CD4-positive, alpha-beta T cell (primary cell): ENCODE data around the gene PUS3. TPM values are rescaled to one million over a fixed set of nuclear protein-coding genes. Genes with fewer than 3 reads are reported as not detected.

Experiments used
- ATAC-seq: fragments of 200-7000 bp; cut with Tn5 transposase; one replicate; pipeline ENCODE4 v1.10.0; 2022; ENCODE audit warnings: mild to moderate bottlenecking; ENCODE audit not compliant: poor library complexity
- CTCF ChIA-PET: fragments of 350-600 bp; sonication (Branson Sonifier 250); formaldehyde crosslinking; loops from one replicate; lab custom pipeline; 2021; ENCODE audit warnings: antibody characterized with exemption, inconsistent platforms; lab: Charles Lee
- POLR2A ChIA-PET: fragments of 350-600 bp; sonication (Branson Sonifier 250); formaldehyde crosslinking; loops from one replicate; lab custom pipeline; 2021; ENCODE audit warnings: antibody characterized with exemption, inconsistent platforms; lab: Charles Lee
- DNase-seq, 14 experiments: peaks; one replicate each; pipeline ENCODE4 v3.0.0-alpha.2; 2013 to 2020; ENCODE audit warnings: mixed read lengths in 2 of 14
- H3K27ac ChIP-seq, 2 donors: one replicate each; pipeline versions ENCODE4 v1.5.1 to v1.7.0; 2013; ENCODE audit warnings: low read length in 2 of 2, low read depth in 1 of 2, mild to moderate bottlenecking in 1 of 2
- H3K27me3 ChIP-seq, 2 experiments: 1 replicate in 1 of 2; 2 replicates in 1 of 2; pipeline versions ENCODE4 v1.6.1 to v1.7.0; 2013; ENCODE audit warnings: low read length in 2 of 2, control low read depth in 1 of 2, mild to moderate bottlenecking in 1 of 2, moderate library complexity in 1 of 2; ENCODE audit not compliant: insufficient read depth in 2 of 2, control insufficient read depth in 1 of 2
- H3K36me3 ChIP-seq: one replicate; pipeline ENCODE4 v1.6.1; 2013; ENCODE audit warnings: low read length, control low read depth; ENCODE audit not compliant: insufficient read depth
- H3K4me1 ChIP-seq: one replicate; pipeline ENCODE4 v1.6.1; 2013; ENCODE audit warnings: low read length, control low read depth; ENCODE audit not compliant: insufficient read depth
- H3K4me3 ChIP-seq: one replicate; pipeline ENCODE4 v1.5.1; 2013; ENCODE audit warnings: mild to moderate bottlenecking, low read length, moderate library complexity
- H3K9me3 ChIP-seq, 2 experiments: 1 replicate in 1 of 2; 2 replicates in 1 of 2; pipeline versions ENCODE4 v1.6.1 to v1.7.0; 2013; ENCODE audit warnings: low read length in 2 of 2, mild to moderate bottlenecking in 2 of 2, control low read depth in 1 of 2, moderate library complexity in 1 of 2; ENCODE audit not compliant: control insufficient read depth in 1 of 2, insufficient read depth in 1 of 2
- H3K27ac Mint-ChIP-seq: one replicate; pipeline ENCODE4 v1.8.0; 2020; ENCODE audit warnings: mixed read lengths
- H3K27me3 Mint-ChIP-seq: one replicate; pipeline ENCODE4 v1.8.0; 2021; ENCODE audit warnings: mixed read lengths
- H3K36me3 Mint-ChIP-seq: one replicate; pipeline ENCODE4 v1.8.0; 2021; ENCODE audit warnings: low read depth, mixed read lengths
- H3K4me1 Mint-ChIP-seq: one replicate; pipeline ENCODE4 v1.8.0; 2021; ENCODE audit warnings: low read depth, mixed read lengths
- H3K4me3 Mint-ChIP-seq: one replicate; pipeline ENCODE4 v1.8.0; 2020; ENCODE audit warnings: mild to moderate bottlenecking, mixed read lengths
- H3K9me3 Mint-ChIP-seq: one replicate; pipeline ENCODE4 v1.8.0; 2020; ENCODE audit warnings: mixed read lengths
- CTCF ChIP-seq: fragments of 200-600 bp; IDR thresholded peaks from one replicate; pipeline ENCODE4 v1.8.0; 2022; ENCODE audit warnings: antibody characterized with exemption, mild to moderate bottlenecking
- intact Hi-C, 2 experiments: fragments of 100-400 bp; cut with DNase I in 1 of 2; cut with micrococcal nuclease in 1 of 2; formaldehyde crosslinking; loops; one replicate each; pipeline versions ENCODE4 v1.15.1 to v1.9.0; 2023 to 2025; cut with DNase I, micrococcal nuclease
- total RNA-seq, 174 experiments: library from RNA in 2 of 174; stranded (reverse) in 2 of 174; gene quantifications; one replicate each; pipeline ENCODE4 v1.2.3 and lab custom pipeline; 2021 to 2026

PUS3 gene
- total RNA-seq, 2 experiments from 2014 or later = 6.0 to 7.3 TPM

GRCh38 chr11:125886997-125887372 is 16.0 kb downstream of the PUS3 start:
- peak overlapping the region; percentile 92 for H3K27ac Mint-ChIP-seq
- peaks cover 2% of the 10 kb centered on the region for H3K36me3 ChIP-seq
- no peaks in the 10 kb centered on the region for H3K27me3 Mint-ChIP-seq
- peak overlapping the region; percentile 50 to 78 for H3K27ac ChIP-seq
- H3K27me3 ChIP-seq = no peaks in the 10 kb centered on the region
- H3K36me3 Mint-ChIP-seq = peaks cover 18% of the 10 kb centered on the region
- peaks cover 20% of the 10 kb centered on the region for H3K4me1 ChIP-seq
- ATAC-seq (peak; percentile 52), DNase-seq (peak in 13 of 14 experiments; percentile 9 to 74 (median 33))
- CTCF ChIA-PET = interaction anchor here (1.1 to 1.5 kb wide), 2 partner anchors 10 to 292 kb away, joined by 3 to 5 read pairs; no protein-coding TSS in a partner anchor
- peak overlapping the region; percentile 63 for H3K4me3 ChIP-seq
- no peaks in the 10 kb centered on the region for H3K9me3 ChIP-seq
- no peaks in the 10 kb centered on the region for H3K9me3 Mint-ChIP-seq
- intact Hi-C loops = loop anchor here (1.0 to 10.0 kb wide), 10 partner anchors 16 to 1212 kb away; partner anchors contain the start of genes PUS3 (in 2 of the 2), STT3A (in 2 of the 2), CDON (in 1 of the 2) and CHEK1 (in 1 of the 2)
- H3K4me1 Mint-ChIP-seq = peaks cover 44% of the 10 kb centered on the region
- POLR2A ChIA-PET = interaction anchor here (0.8 to 2.5 kb wide), 12 partner anchors 9 to 775 kb away, joined by 3 to 67 read pairs (median 6); partner anchors contain the start of genes CHEK1, DCPS, EI24 and FOXRED1
- no peak for TF ChIP-seq CTCF
- H3K4me3 Mint-ChIP-seq = peak overlapping the region; percentile 95

GRCh38 chr11:125883375-125883774 is 19.6 kb downstream of the PUS3 start:
- TF ChIP-seq CTCF = no peak
- Mint-ChIP-seq H3K36me3 (peaks cover 7% of the 10 kb centered on the region), H3K27me3 (no peaks in the 10 kb centered on the region), H3K4me1 (peaks cover 18% of the 10 kb centered on the region), H3K9me3 (no peaks in the 10 kb centered on the region), H3K4me3 (no peak overlapping the region), H3K27ac (no peak overlapping the region)
- no peak for ATAC-seq
- CTCF ChIA-PET = no interaction called here
- Histone ChIP-seq H3K27me3 (no peaks in the 10 kb centered on the region), H3K27ac (no peak overlapping the region), H3K36me3 (no peaks in the 10 kb centered on the region), H3K4me1 (peaks cover 13% of the 10 kb centered on the region), H3K4me3 (no peak overlapping the region), H3K9me3 (no peaks in the 10 kb centered on the region)
- POLR2A ChIA-PET = no interaction called here
- intact Hi-C loops = loop anchor here in 1 of 2 experiments (10.0 kb wide), 1 partner anchor 1209 kb away; the partner anchor contains the start of genes SIAE and SPA17
- no peak for DNase-seq

GRCh38 chr11:125881291-125881690 is 21.7 kb downstream of the PUS3 start:
- no peak for ATAC-seq
- TF ChIP-seq CTCF = no peak
- Mint-ChIP-seq H3K4me3 (no peak overlapping the region), H3K27ac (no peak overlapping the region), H3K9me3 (no peaks in the 10 kb centered on the region), H3K27me3 (no peaks in the 10 kb centered on the region), H3K4me1 (no peaks in the 10 kb centered on the region), H3K36me3 (no peaks in the 10 kb centered on the region)
- ChIA-PET POLR2A (no interaction called here), CTCF (interaction anchor here (1.0 to 1.1 kb wide), 2 partner anchors 15 to 32 kb away, joined by 3 to 4 read pairs; no protein-coding TSS in a partner anchor)
- Histone ChIP-seq H3K27me3 (no peaks in the 10 kb centered on the region), H3K27ac (no peak overlapping the region), H3K4me3 (no peak overlapping the region), H3K4me1 (no peaks in the 10 kb centered on the region), H3K9me3 (no peaks in the 10 kb centered on the region), H3K36me3 (no peaks in the 10 kb centered on the region)
- intact Hi-C loops = loop anchor here in 1 of 2 experiments (10.0 kb wide), 1 partner anchor 1206 kb away; the partner anchor contains the start of genes SIAE and SPA17
- no peak for DNase-seq
